ENCODE results near the gene CYP11A1. TPM values are rescaled to one million over a fixed set of nuclear protein-coding genes. Genes with fewer than 3 reads are reported as not detected.

CYP11A1 gene
- total and polyA plus RNA-seq, 8 donors = 2.5 to 10.2 (median 4.2) TPM; not detected in 4

Small RNA genes within 50 kb of the gene (small RNA-seq; reads per million reads assigned to genes)
- 0 reads per million in 4 donors for gene MIR6881

Other genes starting within 250 kb of the CYP11A1 start
- gene ISLR2, start 237.1 kb downstream of the CYP11A1 start, total RNA-seq = 1 to 10 TPM in 2 of 5 donors, under 1 TPM in 1, not detected in 2; 0.29 to 4.4 (median 1.0) TPM
- gene ISLR2, start 237.1 kb downstream of the CYP11A1 start, polyA plus RNA-seq = under 1 TPM in 2 of 3 donors, not detected in 1; 0.19 to 0.30 TPM
- 10 to 100 TPM in 4 of 5 donors, 1 to 10 TPM in 1; 8.4 to 44.6 (median 28.6) TPM for gene ISLR, start 193.9 kb downstream of the CYP11A1 start, total RNA-seq
- gene ISLR, start 193.9 kb downstream of the CYP11A1 start, polyA plus RNA-seq = 1 to 10 TPM; 3.5 to 9.0 (median 3.6) TPM
- gene STRA6, start 164.9 kb downstream of the CYP11A1 start, total RNA-seq = 1 to 10 TPM in 1 of 5 donors, not detected in 4; 1.5 TPM
- under 1 TPM in 1 of 3 donors, not detected in 2; 0.95 TPM for gene STRA6, start 164.9 kb downstream of the CYP11A1 start, polyA plus RNA-seq
- gene CCDC33, start 131.3 kb downstream of the CYP11A1 start, total RNA-seq = 1 to 10 TPM in 1 of 5 donors, under 1 TPM in 2, not detected in 2; 0.58 to 9.4 (median 0.73) TPM
- gene CCDC33, start 131.3 kb downstream of the CYP11A1 start, polyA plus RNA-seq = not detected
- 1 to 10 TPM in 3 of 5 donors, not detected in 2; 1.3 to 2.9 (median 2.5) TPM for gene SEMA7A, start 66.3 kb upstream of the CYP11A1 start, total RNA-seq
- gene SEMA7A, start 66.3 kb upstream of the CYP11A1 start, polyA plus RNA-seq = 1 to 10 TPM in 2 of 3 donors, under 1 TPM in 1; 0.31 to 3.5 (median 1.7) TPM
- gene UBL7, start 93.5 kb upstream of the CYP11A1 start, total RNA-seq = 100 to 1,000 TPM in 1 of 5 donors, 10 to 100 TPM in 3, 1 to 10 TPM in 1; 2.0 to 131 (median 31.2) TPM
- gene UBL7, start 93.5 kb upstream of the CYP11A1 start, polyA plus RNA-seq = 10 to 100 TPM; 33.0 to 46.3 (median 38.5) TPM
- gene ARID3B, start 173.6 kb upstream of the CYP11A1 start, total RNA-seq = 10 to 100 TPM in 1 of 5 donors, 1 to 10 TPM in 4; 2.9 to 25.2 (median 6.2) TPM
- 1 to 10 TPM; 2.2 to 4.6 (median 3.8) TPM for gene ARID3B, start 173.6 kb upstream of the CYP11A1 start, polyA plus RNA-seq
- 100 to 1,000 TPM in 4 of 5 donors, 10 to 100 TPM in 1; 50.1 to 226 (median 120) TPM for gene CLK3, start 248.2 kb upstream of the CYP11A1 start, total RNA-seq
- 10 to 100 TPM; 47.6 to 71.5 (median 57.1) TPM for gene CLK3, start 248.2 kb upstream of the CYP11A1 start, polyA plus RNA-seq

Measured in stomach (tissue), 8 donors.